GM21360 (cell line): Measurements from ENCODE around the gene RS1.

Experiments
- ATAC-seq: cut with Tn5 transposase; IDR thresholded peaks from one replicate; pipeline ENCODE4 v1.9.1; 2021; ENCODE audit warnings: mild to moderate bottlenecking, moderate library complexity; ENCODE audit not compliant: unreplicated experiment

The RS1 gene

DNA sequence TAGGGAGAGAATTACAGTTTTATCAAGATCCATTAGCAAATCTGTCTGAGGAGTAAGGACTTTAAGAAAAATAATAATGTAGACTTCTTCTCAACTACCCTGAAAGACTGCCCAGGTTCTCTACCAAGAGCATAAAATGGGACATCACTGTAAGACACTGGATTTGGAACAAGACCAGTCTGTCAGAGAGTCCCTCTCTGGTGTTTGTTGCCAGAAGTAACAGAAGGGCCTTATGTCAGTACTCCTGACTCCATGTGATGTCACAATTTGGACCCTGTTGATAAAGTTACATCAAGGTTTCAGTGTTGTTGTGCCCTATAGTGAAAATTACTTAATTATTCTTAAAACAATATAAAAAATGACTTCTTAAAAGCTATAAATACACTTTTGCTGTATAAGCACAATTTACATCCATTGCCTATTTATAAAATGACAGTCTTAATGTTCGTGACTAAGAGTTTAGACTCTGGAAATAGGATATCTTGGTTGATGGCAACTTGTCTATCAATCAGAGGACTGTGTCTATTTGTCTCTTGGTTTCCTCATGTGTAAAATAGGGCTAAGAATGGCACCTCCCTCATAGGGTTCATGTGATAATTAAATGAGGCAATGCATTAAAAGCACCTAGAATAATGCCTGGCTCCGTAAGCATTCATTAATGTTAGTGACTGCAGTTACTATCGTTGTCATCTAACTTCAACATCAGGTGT is 57.8 kb downstream of the RS1 start:
- ATAC-seq = no peak

DNA sequence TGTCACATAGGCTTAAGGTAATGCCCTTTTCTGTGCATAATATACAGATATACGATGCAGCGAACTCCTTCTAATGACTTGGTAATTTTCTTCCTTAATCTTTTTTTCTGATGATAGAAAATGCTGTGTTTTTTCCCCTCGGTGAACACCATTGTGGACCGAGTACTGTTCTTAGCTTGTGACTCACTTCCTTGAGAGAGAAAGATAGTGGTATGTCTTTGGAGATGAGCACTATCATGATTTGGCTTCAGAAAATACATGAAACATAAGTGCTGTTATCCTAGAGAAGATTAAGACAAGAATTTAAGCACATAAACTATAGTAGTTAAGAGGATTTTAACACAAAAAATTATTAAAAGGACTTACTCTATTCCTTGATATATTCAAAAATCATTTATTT is 63.9 kb downstream of the RS1 start:
- ATAC-seq = no peak

- ATAC-seq = no peak
Observed at GRCh38 chrX:18598413-18598812, 73.5 kb downstream of the RS1 start.

- no peak for ATAC-seq
Observed at GRCh38 chrX:18596096-18596495, 75.8 kb downstream of the RS1 start.

GRCh38 chrX:18594079-18594478 is 77.8 kb downstream of the RS1 start:
- no peak for ATAC-seq

DNA sequence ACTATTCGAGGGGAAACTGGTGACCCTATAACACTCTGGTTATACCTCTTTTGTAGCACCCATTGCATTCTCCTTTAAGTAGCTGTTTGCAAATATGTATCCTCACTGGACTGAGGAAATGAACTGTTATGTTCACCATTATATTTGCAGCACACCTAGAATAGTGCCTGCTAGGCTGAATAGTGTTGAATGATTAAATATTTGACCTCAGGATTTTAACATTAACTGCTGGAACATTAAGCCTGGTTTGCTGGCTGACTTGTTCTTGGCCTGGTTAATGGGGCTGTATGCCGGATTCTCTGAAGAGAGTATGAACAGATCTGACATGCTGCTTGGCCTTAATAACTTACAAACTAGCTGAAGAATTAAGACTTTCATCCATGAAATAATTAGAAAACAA is 80.1 kb downstream of the RS1 start:
- no peak for ATAC-seq
